Measurements from ENCODE around the gene RGMA. TPM values are rescaled to one million over a fixed set of nuclear protein-coding genes. Genes with fewer than 3 reads are reported as not detected.

The RGMA gene
- total and polyA plus RNA-seq, 2 donors from 2014 or later = 4.4 to 4.7 TPM

- H3K9me3 ChIP-seq (ENCODE audit: control insufficient read depth in 2 of 3, insufficient read depth in 1 of 3, low read length in 3 of 3) = no peaks in the 10 kb centered on the region
- no peaks in the 10 kb centered on the region for H3K36me3 ChIP-seq (ENCODE audit: control insufficient read depth in 2 of 3, insufficient read depth in 3 of 3, low read length in 3 of 3)
- no peak overlapping the region for H3K9ac ChIP-seq (ENCODE audit: low read length in 3 of 3)
- no peaks in the 10 kb centered on the region for H3K27me3 ChIP-seq (ENCODE audit: control insufficient read depth, insufficient read depth, low read length)
- H3K4me1 ChIP-seq (ENCODE audit: control insufficient read depth in 2 of 3, insufficient read depth in 2 of 3, low read depth in 1 of 3, low read length in 3 of 3) = no peaks in the 10 kb centered on the region
- FAIRE-seq (no peak), DNase-seq (no peak)
- no peak for TF ChIP-seq CTCF (IDR thresholded peaks at IDR 0.05; ENCODE audit: borderline replicate concordance, extremely low read depth, insufficient read depth)
- intact Hi-C loops (cut with DNase I) = no loop called here
- no peak overlapping the region for H3K27ac ChIP-seq (ENCODE audit: low read depth in 2 of 2, low read length in 2 of 2)
- H3K4me3 ChIP-seq (ENCODE audit: low read length in 3 of 3) = no peak overlapping the region
These were observed 38.3 kb upstream of the RGMA start for GRCh38 chr15:93127286-93127685.

- no peak for TF ChIP-seq CTCF (IDR thresholded peaks at IDR 0.05; ENCODE audit: borderline replicate concordance, extremely low read depth, insufficient read depth)
- no peak overlapping the region for H3K4me3 ChIP-seq (ENCODE audit: low read length in 3 of 3)
- H3K27ac ChIP-seq (ENCODE audit: low read depth in 2 of 2, low read length in 2 of 2) = no peak overlapping the region
- DNase-seq = no peak
- intact Hi-C loops (cut with DNase I) = no loop called here
- H3K9ac ChIP-seq (ENCODE audit: low read length in 3 of 3) = no peak overlapping the region
- no peaks in the 10 kb centered on the region for H3K4me1 ChIP-seq (ENCODE audit: control insufficient read depth in 2 of 3, insufficient read depth in 2 of 3, low read depth in 1 of 3, low read length in 3 of 3)
- no peaks in the 10 kb centered on the region for H3K9me3 ChIP-seq (ENCODE audit: control insufficient read depth in 2 of 3, insufficient read depth in 1 of 3, low read length in 3 of 3)
- no peak for FAIRE-seq
- H3K36me3 ChIP-seq (ENCODE audit: control insufficient read depth in 2 of 3, insufficient read depth in 3 of 3, low read length in 3 of 3) = no peaks in the 10 kb centered on the region
- H3K27me3 ChIP-seq (ENCODE audit: control insufficient read depth, insufficient read depth, low read length) = no peaks in the 10 kb centered on the region
These were observed 37.6 kb upstream of the RGMA start for GRCh38 chr15:93126599-93126998.

- Histone ChIP-seq H3K9ac (ENCODE audit: low read length in 3 of 3) (no peak overlapping the region), H3K27me3 (ENCODE audit: control insufficient read depth, insufficient read depth, low read length) (no peaks in the 10 kb centered on the region), H3K4me1 (ENCODE audit: control insufficient read depth in 2 of 3, insufficient read depth in 2 of 3, low read depth in 1 of 3, low read length in 3 of 3) (no peaks in the 10 kb centered on the region), H3K27ac (ENCODE audit: low read depth in 2 of 2, low read length in 2 of 2) (no peak overlapping the region), H3K36me3 (ENCODE audit: control insufficient read depth in 2 of 3, insufficient read depth in 3 of 3, low read length in 3 of 3) (no peaks in the 10 kb centered on the region), H3K9me3 (ENCODE audit: control insufficient read depth in 2 of 3, insufficient read depth in 1 of 3, low read length in 3 of 3) (no peaks in the 10 kb centered on the region), H3K4me3 (ENCODE audit: low read length in 3 of 3) (no peak overlapping the region)
- intact Hi-C loops (cut with DNase I) = no loop called here
- TF ChIP-seq CTCF (IDR thresholded peaks at IDR 0.05; ENCODE audit: borderline replicate concordance, extremely low read depth, insufficient read depth) = no peak
- DNase-seq (no peak), FAIRE-seq (no peak)
These were observed 37.1 kb upstream of the RGMA start for GRCh38 chr15:93126148-93126547.

- H3K4me1 ChIP-seq (ENCODE audit: control insufficient read depth in 2 of 3, insufficient read depth in 2 of 3, low read depth in 1 of 3, low read length in 3 of 3) = no peaks in the 10 kb centered on the region
- DNase-seq (no peak), FAIRE-seq (no peak)
- intact Hi-C loops (cut with DNase I) = no loop called here
- no peaks in the 10 kb centered on the region for H3K27me3 ChIP-seq (ENCODE audit: control insufficient read depth, insufficient read depth, low read length)
- no peak for TF ChIP-seq CTCF (IDR thresholded peaks at IDR 0.05; ENCODE audit: borderline replicate concordance, extremely low read depth, insufficient read depth)
- H3K9me3 ChIP-seq (ENCODE audit: control insufficient read depth in 2 of 3, insufficient read depth in 1 of 3, low read length in 3 of 3) = no peaks in the 10 kb centered on the region
- no peak overlapping the region for H3K9ac ChIP-seq (ENCODE audit: low read length in 3 of 3)
- H3K4me3 ChIP-seq (ENCODE audit: low read length in 3 of 3) = no peak overlapping the region
- no peaks in the 10 kb centered on the region for H3K36me3 ChIP-seq (ENCODE audit: control insufficient read depth in 2 of 3, insufficient read depth in 3 of 3, low read length in 3 of 3)
- H3K27ac ChIP-seq (ENCODE audit: low read depth in 2 of 2, low read length in 2 of 2) = no peak overlapping the region
These were observed 35.1 kb upstream of the RGMA start for GRCh38 chr15:93124126-93124525.
